Muscle layer of colon (tissue), 2 donors: ENCODE measurements around the gene MAML3.
A peak's percentile ranks its signal among the peaks of the same experiment; 100 is the strongest.

Experiments
- H3K27ac ChIP-seq: one replicate; pipeline ENCODE4 v1.7.0; 2013; ENCODE audit warnings: low read depth, mild to moderate bottlenecking, low read length, moderate library complexity
- H3K27me3 ChIP-seq, 2 donors: one replicate each; pipeline ENCODE4 v1.7.0; 2013; ENCODE audit warnings: low read length in 2 of 2, mild to moderate bottlenecking in 2 of 2; ENCODE audit not compliant: insufficient read depth in 2 of 2, control insufficient read depth in 1 of 2
- H3K36me3 ChIP-seq: one replicate; pipeline ENCODE4 v1.7.0; 2013; ENCODE audit warnings: mild to moderate bottlenecking, low read length; ENCODE audit not compliant: insufficient read depth
- H3K4me1 ChIP-seq: one replicate; pipeline ENCODE4 v1.7.0; 2013; ENCODE audit warnings: mild to moderate bottlenecking, low read length; ENCODE audit not compliant: insufficient read depth
- H3K4me3 ChIP-seq, 2 donors: one replicate each; pipeline ENCODE4 v1.7.0; 2013; ENCODE audit warnings: low read length in 2 of 2, low read depth in 1 of 2, mild to moderate bottlenecking in 1 of 2, moderate library complexity in 1 of 2
- H3K9ac ChIP-seq: one replicate; pipeline ENCODE4 v1.7.0; 2013; ENCODE audit warnings: low read length
- H3K9me3 ChIP-seq: one replicate; pipeline ENCODE4 v1.7.0; 2013; ENCODE audit warnings: mild to moderate bottlenecking, low read length
- donor health status: abdominal sarcoma.
- donor health status: Adenocarcinoma of cecum.

Gene MAML3

DNA sequence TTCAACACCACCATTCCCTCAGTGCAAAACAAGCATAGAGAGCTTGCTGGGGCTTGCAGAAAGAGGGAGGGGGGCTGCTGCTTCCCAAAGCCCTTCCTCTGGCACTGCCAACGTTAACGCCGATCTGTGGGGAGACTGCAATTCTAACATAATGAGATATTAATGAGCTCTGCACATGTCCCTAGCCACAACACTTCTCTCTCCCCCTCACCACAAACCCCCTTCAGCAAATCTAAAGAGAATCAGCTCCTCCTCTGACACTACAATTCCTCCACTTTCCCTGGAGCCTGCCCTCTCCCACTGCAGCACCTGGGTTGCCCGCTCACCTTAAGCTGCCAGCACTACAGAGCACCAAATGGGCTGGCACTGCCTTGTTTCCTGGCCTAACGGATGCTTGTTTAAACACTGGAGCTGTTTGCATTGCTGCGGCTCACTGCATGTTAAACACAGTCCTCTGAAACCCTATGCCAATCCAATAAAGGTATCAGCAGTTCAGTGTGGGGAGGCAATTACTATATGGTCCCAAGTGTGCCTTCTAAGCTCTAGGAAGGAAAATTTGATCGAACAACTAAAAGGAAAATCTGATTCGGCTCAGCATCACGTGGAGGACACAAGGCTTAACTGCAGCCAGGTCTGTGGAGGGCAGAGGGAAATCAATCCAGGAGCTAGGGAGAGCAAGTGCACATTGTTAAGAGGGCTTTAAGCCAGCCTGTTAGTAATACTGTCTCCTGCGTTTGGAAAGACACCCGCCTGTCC is 232.4 kb downstream of the MAML3 start:
- H3K27me3 ChIP-seq: no peaks in the 10 kb centered on the region
- H3K9me3 ChIP-seq: no peaks in the 10 kb centered on the region
- H3K27ac ChIP-seq: peak overlapping the region; percentile 74
- peaks cover 59% of the 10 kb centered on the region for H3K4me1 ChIP-seq
- H3K4me3 ChIP-seq: peak overlapping the region in 1 of 2 donors; percentile 3
- H3K9ac ChIP-seq: peak overlapping the region; percentile 25
- no peaks in the 10 kb centered on the region for H3K36me3 ChIP-seq

DNA sequence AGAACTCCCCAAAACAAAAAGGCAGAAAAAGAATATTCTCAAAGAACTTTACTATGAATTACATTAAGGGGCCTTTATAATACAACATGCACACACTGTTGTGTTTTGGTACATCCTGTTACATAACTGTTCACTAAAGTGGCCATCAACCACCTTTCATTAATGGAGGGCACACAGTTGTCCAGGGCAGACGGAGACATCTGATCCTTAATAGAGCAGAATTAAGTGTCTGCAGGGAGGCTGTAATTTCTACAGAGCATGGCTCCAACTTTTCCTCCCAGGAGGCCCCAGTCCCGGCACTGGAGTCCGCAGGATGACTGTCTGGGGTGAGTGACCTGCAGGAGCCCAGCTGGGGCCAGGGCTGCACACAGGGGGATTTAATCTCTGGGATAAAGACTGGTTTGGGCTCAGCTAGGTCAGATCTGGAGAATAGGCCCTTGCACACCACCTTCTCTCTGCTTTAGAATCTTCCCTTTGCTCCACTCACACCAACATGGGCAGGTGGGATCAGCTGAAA is 233.4 kb downstream of the MAML3 start:
- Histone ChIP-seq H3K9ac (no peak overlapping the region), H3K9me3 (no peaks in the 10 kb centered on the region), H3K4me1 (peaks cover 69% of the 10 kb centered on the region), H3K36me3 (no peaks in the 10 kb centered on the region), H3K4me3 (no peak overlapping the region), H3K27me3 (no peaks in the 10 kb centered on the region), H3K27ac (peak overlapping the region; percentile 74)

DNA sequence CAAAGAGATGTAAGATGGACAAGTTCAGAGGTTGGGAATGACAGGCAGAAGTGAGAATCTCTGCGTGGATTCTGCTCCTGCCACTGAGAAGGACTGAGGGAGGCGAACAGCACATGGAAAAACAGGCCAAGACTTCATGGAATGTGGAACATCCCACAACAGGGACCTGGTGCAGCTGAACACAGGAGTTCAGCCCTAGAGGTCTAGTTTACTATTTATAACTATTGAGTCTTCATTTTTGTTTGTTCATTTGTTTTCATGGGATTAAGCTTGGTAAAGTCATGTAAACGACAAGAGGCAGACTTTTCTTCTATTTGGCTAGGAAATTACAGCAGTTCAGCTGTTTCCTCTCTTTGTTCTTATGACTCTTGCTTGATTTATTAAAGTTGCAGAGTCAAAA is 234.5 kb downstream of the MAML3 start:
- H3K27ac ChIP-seq: peak overlapping the region; percentile 52
- no peaks in the 10 kb centered on the region for H3K9me3 ChIP-seq
- no peak overlapping the region for H3K4me3 ChIP-seq
- H3K4me1 ChIP-seq: peaks cover 80% of the 10 kb centered on the region
- no peak overlapping the region for H3K9ac ChIP-seq
- no peaks in the 10 kb centered on the region for H3K27me3 ChIP-seq
- no peaks in the 10 kb centered on the region for H3K36me3 ChIP-seq

DNA sequence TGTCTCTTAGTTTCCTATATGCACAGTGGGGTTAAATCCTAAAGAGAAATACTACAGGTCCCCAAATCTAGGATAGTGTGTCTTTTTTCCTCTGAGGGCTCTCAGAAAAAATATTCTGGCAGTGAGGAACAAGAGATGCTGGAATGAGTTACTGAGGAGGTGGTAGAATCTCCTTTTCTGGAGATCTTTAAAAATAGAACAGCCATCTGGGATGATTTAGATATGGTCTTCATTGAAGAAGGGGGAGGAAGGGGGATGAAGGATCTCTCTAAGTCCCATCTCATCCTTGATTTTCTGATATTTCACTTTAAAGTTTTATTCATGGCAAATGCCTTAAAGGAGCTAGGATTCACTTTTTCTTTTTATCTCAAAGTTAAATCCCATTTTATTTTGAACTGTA is 235.0 kb downstream of the MAML3 start:
- no peak overlapping the region for H3K4me3 ChIP-seq
- peaks cover 85% of the 10 kb centered on the region for H3K4me1 ChIP-seq

DNA sequence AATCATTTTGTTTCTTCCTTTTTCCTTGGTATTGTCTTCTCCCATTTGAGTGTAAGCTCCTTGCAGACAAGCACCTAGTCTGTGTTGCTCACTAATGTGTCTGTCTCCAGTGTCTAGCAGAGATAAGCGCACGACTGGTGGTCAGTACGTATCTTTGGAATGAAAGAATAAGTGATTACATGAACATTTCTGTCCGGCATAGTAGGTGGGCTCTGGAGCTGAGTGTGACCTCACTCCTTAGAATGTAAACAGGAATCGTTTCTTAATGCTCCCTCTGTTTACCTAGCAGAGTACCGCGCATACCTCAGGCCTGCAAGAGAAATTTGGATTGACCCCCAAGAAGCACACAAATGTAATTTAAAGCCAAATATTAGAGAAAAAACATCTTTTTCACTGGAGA is 235.4 kb downstream of the MAML3 start:
- Histone ChIP-seq H3K27me3 (no peaks in the 10 kb centered on the region), H3K9ac (peak overlapping the region; percentile 14), H3K4me3 (no peak overlapping the region), H3K27ac (peak overlapping the region; percentile 52), H3K36me3 (no peaks in the 10 kb centered on the region), H3K9me3 (no peaks in the 10 kb centered on the region), H3K4me1 (peaks cover 89% of the 10 kb centered on the region)

More for the DNA sequence above, 235.0 kb downstream of the MAML3 start:
- H3K27me3 ChIP-seq: no peaks in the 10 kb centered on the region
- peak overlapping the region; percentile 52 for H3K27ac ChIP-seq
- no peaks in the 10 kb centered on the region for H3K9me3 ChIP-seq
- peak overlapping the region; percentile 14 for H3K9ac ChIP-seq
- H3K36me3 ChIP-seq: no peaks in the 10 kb centered on the region

GRCh38 chr4:139917896-139918295 is 236.1 kb downstream of the MAML3 start:
- H3K4me3 ChIP-seq: no peak overlapping the region
- no peak overlapping the region for H3K9ac ChIP-seq
- no peaks in the 10 kb centered on the region for H3K27me3 ChIP-seq
- no peaks in the 10 kb centered on the region for H3K9me3 ChIP-seq
- H3K36me3 ChIP-seq: no peaks in the 10 kb centered on the region
- H3K27ac ChIP-seq: peak overlapping the region; percentile 52
- peaks cover 93% of the 10 kb centered on the region for H3K4me1 ChIP-seq

DNA sequence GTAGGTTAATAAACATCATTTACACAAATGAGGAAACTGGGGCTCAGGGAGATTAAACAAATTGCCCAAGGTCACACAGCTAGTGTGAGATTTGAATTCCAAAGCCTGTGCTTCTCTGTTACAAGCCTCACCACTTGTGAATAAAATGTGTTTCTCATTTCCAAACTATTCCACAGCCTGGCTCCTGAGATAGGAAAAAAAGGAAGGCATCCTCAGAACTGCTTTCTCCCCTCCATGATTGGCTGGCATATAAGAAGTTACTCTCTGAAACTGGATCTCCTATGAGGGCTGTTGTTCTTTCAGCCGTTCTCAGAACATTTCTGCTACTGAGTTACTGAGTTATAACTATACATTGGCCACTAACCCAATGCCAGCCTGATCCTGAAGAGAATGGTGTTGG is 237.9 kb downstream of the MAML3 start:
- Histone ChIP-seq H3K36me3 (no peaks in the 10 kb centered on the region), H3K27ac (peak overlapping the region; percentile 64)

GRCh38 chr4:139915037-139915436 is 238.9 kb downstream of the MAML3 start:
- H3K9ac ChIP-seq: no peak overlapping the region
- H3K27ac ChIP-seq: no peak overlapping the region
- H3K9me3 ChIP-seq: no peaks in the 10 kb centered on the region
- no peaks in the 10 kb centered on the region for H3K27me3 ChIP-seq
- H3K4me1 ChIP-seq: peaks cover 69% of the 10 kb centered on the region
- H3K36me3 ChIP-seq: no peaks in the 10 kb centered on the region
- H3K4me3 ChIP-seq: no peak overlapping the region

More for the DNA sequence above, 237.9 kb downstream of the MAML3 start:
- H3K9ac ChIP-seq: no peak overlapping the region
- no peaks in the 10 kb centered on the region for H3K9me3 ChIP-seq
- no peak overlapping the region for H3K4me3 ChIP-seq
- peaks cover 79% of the 10 kb centered on the region for H3K4me1 ChIP-seq
- no peaks in the 10 kb centered on the region for H3K27me3 ChIP-seq

GRCh38 chr4:139913995-139914598 is 239.9 kb downstream of the MAML3 start:
- peaks cover 60% of the 10 kb centered on the region for H3K4me1 ChIP-seq
- no peaks in the 10 kb centered on the region for H3K36me3 ChIP-seq
- H3K27me3 ChIP-seq: no peaks in the 10 kb centered on the region
- H3K27ac ChIP-seq: no peak overlapping the region
- no peak overlapping the region for H3K9ac ChIP-seq
- H3K9me3 ChIP-seq: no peaks in the 10 kb centered on the region
- no peak overlapping the region for H3K4me3 ChIP-seq

- Histone ChIP-seq H3K9me3 (no peaks in the 10 kb centered on the region), H3K27me3 (no peaks in the 10 kb centered on the region), H3K4me1 (peaks cover 54% of the 10 kb centered on the region), H3K4me3 (no peak overlapping the region), H3K27ac (peak overlapping the region; percentile 13), H3K36me3 (no peaks in the 10 kb centered on the region), H3K9ac (no peak overlapping the region)
These were observed 240.5 kb downstream of the MAML3 start for GRCh38 chr4:139913398-139913990.

DNA sequence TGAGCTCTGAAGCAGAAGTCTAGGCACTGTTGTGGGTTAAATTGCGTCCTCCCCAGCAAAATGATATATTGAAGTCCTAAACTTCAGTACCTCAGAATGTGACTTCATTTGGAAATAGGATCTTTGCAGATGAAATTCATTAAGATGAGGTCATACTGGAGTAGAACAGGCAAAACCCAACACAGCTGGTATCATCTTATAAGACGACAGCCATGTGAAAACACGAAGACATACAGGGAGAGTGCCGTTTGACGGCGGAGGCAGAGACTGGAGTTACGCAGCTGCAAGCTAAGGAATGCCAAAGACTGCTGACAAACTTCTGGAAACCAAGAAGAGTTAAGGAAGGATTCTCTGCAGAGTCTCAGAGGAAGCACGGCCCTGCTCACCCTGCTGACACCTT is 241.5 kb downstream of the MAML3 start:
- H3K27ac ChIP-seq: no peak overlapping the region
- no peak overlapping the region for H3K9ac ChIP-seq
- H3K36me3 ChIP-seq: no peaks in the 10 kb centered on the region
- H3K9me3 ChIP-seq: no peaks in the 10 kb centered on the region
- H3K4me3 ChIP-seq: no peak overlapping the region
- H3K27me3 ChIP-seq: no peaks in the 10 kb centered on the region
- H3K4me1 ChIP-seq: peaks cover 47% of the 10 kb centered on the region
